ENCODE results near the gene ESM1.
A peak's percentile ranks its signal among the peaks of the same experiment; 100 is the strongest.

ESM1 gene, protein sequence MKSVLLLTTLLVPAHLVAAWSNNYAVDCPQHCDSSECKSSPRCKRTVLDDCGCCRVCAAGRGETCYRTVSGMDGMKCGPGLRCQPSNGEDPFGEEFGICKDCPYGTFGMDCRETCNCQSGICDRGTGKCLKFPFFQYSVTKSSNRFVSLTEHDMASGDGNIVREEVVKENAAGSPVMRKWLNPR

DNA sequence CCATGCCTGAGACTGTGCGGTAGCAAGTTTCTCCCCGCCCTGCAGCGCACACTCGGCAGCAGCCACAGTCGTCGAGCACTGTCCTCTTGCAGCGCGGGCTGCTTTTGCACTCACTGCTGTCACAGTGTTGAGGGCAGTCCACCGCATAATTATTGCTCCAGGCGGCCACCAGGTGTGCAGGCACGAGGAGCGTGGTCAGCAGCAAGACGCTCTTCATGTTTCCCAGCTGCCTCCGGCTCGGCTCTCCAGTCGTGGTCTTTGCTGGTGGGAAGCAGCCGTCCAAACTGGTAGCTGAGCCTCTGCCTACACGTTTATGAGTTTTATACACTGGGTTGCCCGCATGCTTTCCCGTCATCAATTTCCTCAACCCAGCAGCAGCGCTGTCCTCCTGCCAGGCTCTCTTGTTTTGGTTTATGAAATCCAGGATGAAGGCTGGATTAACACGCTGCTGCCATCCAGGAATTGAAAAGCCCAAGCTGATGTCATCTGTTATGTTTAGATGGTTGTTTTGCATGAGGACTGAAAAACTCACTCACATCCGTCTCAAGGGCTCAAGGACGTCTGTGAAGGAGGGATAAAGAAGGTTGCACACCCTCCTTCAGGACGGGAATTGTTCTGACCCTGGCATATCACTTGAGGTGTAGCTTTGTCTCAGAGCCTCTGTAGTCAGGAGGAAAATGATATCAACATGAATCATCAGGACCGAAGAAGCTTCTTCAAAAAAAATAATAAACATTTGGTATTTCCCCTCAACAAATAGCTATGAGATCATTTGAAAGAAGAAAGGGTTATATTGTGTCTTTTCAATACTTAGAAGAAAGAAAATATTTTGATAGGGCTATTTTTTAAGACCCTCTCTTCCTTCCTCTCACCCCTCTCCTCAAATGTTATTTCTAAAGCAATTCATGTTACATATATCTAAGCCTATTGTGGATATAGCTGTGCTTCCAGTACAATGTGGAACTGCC, at the start of gene ESM1:
ESM1 (minus strand) TSS at position 293 of the 968 bp plus-strand sequence; CDS start at position 217, 76 bp downstream.
- no peak within 1 kb of the TSS for H3K4me3 Mint-ChIP-seq
- H3K9me3 Mint-ChIP-seq, result no peaks in the 10 kb centered on the region
- peaks cover 6% of the 10 kb centered on the region for H3K27me3 Mint-ChIP-seq (ENCODE audit: low read depth, poor library complexity)
- H3K27ac Mint-ChIP-seq, result peak within 1 kb of the TSS; percentile 66
- no peaks in the 10 kb centered on the region for H3K36me3 Mint-ChIP-seq (ENCODE audit: low read depth)
- TF ChIP-seq, protein P1, sequence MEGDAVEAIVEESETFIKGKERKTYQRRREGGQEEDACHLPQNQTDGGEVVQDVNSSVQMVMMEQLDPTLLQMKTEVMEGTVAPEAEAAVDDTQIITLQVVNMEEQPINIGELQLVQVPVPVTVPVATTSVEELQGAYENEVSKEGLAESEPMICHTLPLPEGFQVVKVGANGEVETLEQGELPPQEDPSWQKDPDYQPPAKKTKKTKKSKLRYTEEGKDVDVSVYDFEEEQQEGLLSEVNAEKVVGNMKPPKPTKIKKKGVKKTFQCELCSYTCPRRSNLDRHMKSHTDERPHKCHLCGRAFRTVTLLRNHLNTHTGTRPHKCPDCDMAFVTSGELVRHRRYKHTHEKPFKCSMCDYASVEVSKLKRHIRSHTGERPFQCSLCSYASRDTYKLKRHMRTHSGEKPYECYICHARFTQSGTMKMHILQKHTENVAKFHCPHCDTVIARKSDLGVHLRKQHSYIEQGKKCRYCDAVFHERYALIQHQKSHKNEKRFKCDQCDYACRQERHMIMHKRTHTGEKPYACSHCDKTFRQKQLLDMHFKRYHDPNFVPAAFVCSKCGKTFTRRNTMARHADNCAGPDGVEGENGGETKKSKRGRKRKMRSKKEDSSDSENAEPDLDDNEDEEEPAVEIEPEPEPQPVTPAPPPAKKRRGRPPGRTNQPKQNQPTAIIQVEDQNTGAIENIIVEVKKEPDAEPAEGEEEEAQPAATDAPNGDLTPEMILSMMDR (IDR thresholded peaks at IDR 0.05), result no peak
- peak; percentile 8 for DNase-seq
- peaks cover 16% of the 10 kb centered on the region for H3K4me1 Mint-ChIP-seq

DNA sequence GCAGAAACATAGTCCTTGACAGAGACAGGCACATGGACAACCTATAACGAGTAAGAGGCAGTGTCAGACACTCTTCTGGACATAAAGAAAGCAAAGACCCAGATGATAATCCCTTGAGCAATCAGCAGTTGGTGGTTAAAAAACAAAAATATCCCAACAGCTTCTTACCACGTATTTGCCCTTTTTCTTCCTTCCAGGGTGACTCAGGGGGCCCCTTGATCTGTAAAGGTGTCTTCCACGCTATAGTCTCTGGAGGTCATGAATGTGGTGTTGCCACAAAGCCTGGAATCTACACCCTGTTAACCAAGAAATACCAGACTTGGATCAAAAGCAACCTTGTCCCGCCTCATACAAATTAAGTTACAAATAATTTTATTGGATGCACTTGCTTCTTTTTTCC, 48.2 kb upstream of the ESM1 start:
- no peak overlapping the region for H3K27ac Mint-ChIP-seq
- no peaks in the 10 kb centered on the region for H3K36me3 Mint-ChIP-seq (ENCODE audit: low read depth)
- H3K4me1 Mint-ChIP-seq, result peaks cover 14% of the 10 kb centered on the region
- H3K27me3 Mint-ChIP-seq (ENCODE audit: low read depth, poor library complexity), result peaks cover 4% of the 10 kb centered on the region
- H3K4me3 Mint-ChIP-seq, result no peak overlapping the region
- no peak for DNase-seq
- peaks cover 5% of the 10 kb centered on the region for H3K9me3 Mint-ChIP-seq
- TF ChIP-seq, protein P1 (IDR thresholded peaks at IDR 0.05), result no peak

DNA sequence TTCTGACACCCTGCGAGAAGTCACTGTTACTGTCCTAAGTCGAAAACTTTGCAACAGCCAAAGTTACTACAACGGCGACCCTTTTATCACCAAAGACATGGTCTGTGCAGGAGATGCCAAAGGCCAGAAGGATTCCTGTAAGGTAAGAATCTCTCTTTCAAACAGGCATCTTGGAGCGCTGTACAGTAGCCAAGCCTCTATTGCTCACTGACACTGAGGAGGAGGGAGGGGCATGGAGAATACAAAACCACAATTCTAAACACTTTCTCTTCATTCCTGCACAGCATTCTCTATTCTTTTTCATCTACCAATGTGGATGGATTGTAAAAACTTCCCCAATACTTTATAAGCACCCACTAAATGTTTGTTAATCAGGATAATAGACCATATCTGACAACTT, 46.1 kb upstream of the ESM1 start:
- Mint-ChIP-seq H3K4me1 (peaks cover 14% of the 10 kb centered on the region), H3K27me3 (ENCODE audit: low read depth, poor library complexity) (no peaks in the 10 kb centered on the region), H3K4me3 (no peak overlapping the region), H3K27ac (peak overlapping the region; percentile 55), H3K36me3 (ENCODE audit: low read depth) (no peaks in the 10 kb centered on the region), H3K9me3 (peaks cover 5% of the 10 kb centered on the region)
- TF ChIP-seq, protein P1 (IDR thresholded peaks at IDR 0.05), result no peak
- no peak for DNase-seq

DNA sequence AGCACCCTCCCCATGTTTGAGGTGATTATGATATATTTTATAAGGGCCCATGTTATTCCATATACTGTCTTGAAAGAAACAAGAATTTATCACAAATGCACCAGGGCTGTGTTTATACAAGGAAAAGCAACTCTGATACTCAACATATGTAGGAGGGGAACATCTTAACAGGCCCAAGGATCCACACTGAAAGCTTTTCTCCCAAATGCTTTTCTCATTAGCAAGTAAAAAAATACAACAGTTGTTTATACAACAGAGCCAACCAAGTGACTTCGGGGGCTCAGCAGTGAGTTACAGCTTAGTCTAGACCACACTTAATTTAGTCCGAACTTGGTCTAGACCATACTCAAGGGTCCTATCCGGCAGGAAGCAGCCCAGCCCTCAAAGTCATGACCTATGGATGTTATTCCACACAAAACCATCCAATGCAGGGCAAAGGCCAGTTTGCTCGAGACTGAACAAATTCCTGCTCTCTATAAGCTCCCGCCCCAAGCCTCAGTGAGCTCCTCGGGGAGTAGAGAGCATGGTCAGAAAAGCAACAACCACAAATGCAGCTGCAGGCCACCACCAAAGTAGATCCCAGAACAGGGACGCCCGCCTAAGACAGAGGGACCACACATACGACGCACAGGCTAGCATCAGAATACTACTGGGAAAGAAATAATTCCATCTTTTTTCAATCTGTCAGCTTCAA, 45.4 kb upstream of the ESM1 start:
- no peaks in the 10 kb centered on the region for H3K27me3 Mint-ChIP-seq (ENCODE audit: low read depth, poor library complexity)
- DNase-seq, result no peak
- no peaks in the 10 kb centered on the region for H3K36me3 Mint-ChIP-seq (ENCODE audit: low read depth)
- H3K9me3 Mint-ChIP-seq, result peaks cover 5% of the 10 kb centered on the region
- peaks cover 14% of the 10 kb centered on the region for H3K4me1 Mint-ChIP-seq
- TF ChIP-seq, protein P1 (IDR thresholded peaks at IDR 0.05), result no peak
- peak overlapping the region; percentile 55 for H3K27ac Mint-ChIP-seq
- H3K4me3 Mint-ChIP-seq, result no peak overlapping the region

DNA sequence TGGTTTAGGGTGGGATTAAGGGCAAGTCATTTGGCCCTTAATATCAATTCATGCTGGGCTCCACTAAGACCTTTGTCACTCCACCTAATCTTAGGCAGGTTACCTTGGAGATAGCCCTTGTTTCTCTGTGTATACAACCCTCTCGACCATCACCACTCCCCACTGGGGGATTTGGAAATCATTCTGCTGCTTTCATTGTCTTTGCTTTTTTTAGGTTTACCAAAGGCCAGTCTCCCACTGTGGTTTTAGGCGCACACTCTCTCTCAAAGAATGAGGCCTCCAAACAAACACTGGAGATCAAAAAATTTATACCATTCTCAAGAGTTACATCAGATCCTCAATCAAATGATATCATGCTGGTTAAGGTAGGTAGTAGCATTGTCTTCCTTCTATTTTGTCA, 44.8 kb upstream of the ESM1 start:
- Mint-ChIP-seq H3K4me1 (peaks cover 14% of the 10 kb centered on the region), H3K27ac (peak overlapping the region; percentile 44), H3K27me3 (ENCODE audit: low read depth, poor library complexity) (no peaks in the 10 kb centered on the region), H3K9me3 (peaks cover 5% of the 10 kb centered on the region), H3K36me3 (ENCODE audit: low read depth) (no peaks in the 10 kb centered on the region), H3K4me3 (no peak overlapping the region)
- no peak for DNase-seq
- TF ChIP-seq, protein P1 (IDR thresholded peaks at IDR 0.05), result no peak

All from nephron progenitor cell (in vitro differentiated cells).